ENCODE data around the gene STUM. TPM values are rescaled to one million over a fixed set of nuclear protein-coding genes. Genes with fewer than 3 reads are reported as not detected.

Gene STUM
- total and polyA plus RNA-seq, 10 of the 15 experiments (the other 5 are each of a cell fraction or from before 2014, with no cell fraction given): under 0.01 to 0.15 (median 0.09) TPM; not detected in 5

GRCh38 chr1:226646870-226647449 lies 98.4 kb downstream of the STUM start:
- ATAC-seq: no peak
- 93% methylated on average over 16 of the region's 16 CpGs for WGBS (ENCODE audit: insufficient coverage, insufficient replicate concordance, low lambda C conversion rate, missing lambda C conversion rate)
- Histone ChIP-seq H3K27me3 (replicated peaks in 1 of 2; ENCODE audit: control insufficient read depth in 2 of 2, insufficient read depth in 2 of 2, low read length in 1 of 2) (no peaks in the 10 kb centered on the region), H3K9ac (ENCODE audit: control insufficient read depth, insufficient read depth, low read length) (no peak overlapping the region), H3K9me3 (replicated peaks; ENCODE audit: control insufficient read depth, insufficient read depth, low read length) (no peaks in the 10 kb centered on the region), H3K4me1 (ENCODE audit: control insufficient read depth, insufficient read depth, low read length) (peaks cover 27% of the 10 kb centered on the region), H3K27ac (ENCODE audit: control insufficient read depth, insufficient read depth) (no peak overlapping the region), H3K36me3 (ENCODE audit: control insufficient read depth in 2 of 2, insufficient read depth in 2 of 2, low read length in 1 of 2) (peaks cover 12 to 19% of the 10 kb centered on the region in 2 experiments; a peak in 3 of 4 replicates), H3K79me2 (ENCODE audit: control insufficient read depth, insufficient read depth, low read length) (no peaks in the 10 kb centered on the region; the same call in none of the 2 replicates), H2AFZ (ENCODE audit: control insufficient read depth, low read depth, low read length) (no peak overlapping the region), H4K20me1 (ENCODE audit: control insufficient read depth, insufficient read depth) (no peaks in the 10 kb centered on the region), H3K4me3 (no peak overlapping the region), H3K4me2 (ENCODE audit: control insufficient read depth, insufficient read depth) (no peak overlapping the region)
- no peak for FAIRE-seq
- no peak for DNase-seq (ENCODE audit: low read depth, low spot score)
- RAD21 ChIA-PET (ENCODE audit: unreplicated experiment): no interaction called here
- in situ Hi-C loops (cut with MboI) (no loop called here), intact Hi-C loops (cut with micrococcal nuclease; ENCODE audit: unreplicated experiment) (no loop called here)
- CTCF ChIA-PET: interaction anchor here (1.1 kb wide), 1 partner anchor 13 kb away, joined by 3 read pairs; no protein-coding TSS in a partner anchor
- SMC1A ChIA-PET (ENCODE audit: uncharacterized antibody, unreplicated experiment): interaction anchor here (0.6 kb wide), 2 partner anchors 15 to 33 kb away, joined by 3 to 4 read pairs; no protein-coding TSS in a partner anchor
- POLR2A ChIA-PET: interaction anchor here (0.9 kb wide), 1 partner anchor 27 kb away, joined by 4 read pairs; no protein-coding TSS in a partner anchor
- peak; percentile 42 for TF ChIP-seq BCL3 (IDR thresholded peaks at IDR 0.05; ENCODE audit: borderline replicate concordance, insufficient read depth, low read depth, low read length, poor library complexity, severe bottlenecking)
- TF ChIP-seq ZNF687 (IDR thresholded peaks at IDR 0.05): no peak
- no TSS peak for BruUV-seq (replicated peaks)
